Testis (tissue), 3 donors: Measurements from ENCODE around the gene CTIF. TPM values are rescaled to one million over a fixed set of nuclear protein-coding genes. Genes with fewer than 3 reads are reported as not detected.

ENCODE experiments used
- DNase-seq: peaks from one replicate; pipeline ENCODE4 v3.0.0-alpha.2; 2019
- H3K27ac ChIP-seq, 2 donors: fragments of 200-600 bp; sonication (generic); one replicate each; pipeline ENCODE4 v1.5.1; 2019
- H3K27me3 ChIP-seq: fragments of 200-600 bp; sonication (generic); one replicate; pipeline ENCODE4 v1.5.1; 2019
- H3K36me3 ChIP-seq: fragments of 200-600 bp; sonication (generic); one replicate; pipeline ENCODE4 v1.5.1; 2017; ENCODE audit warnings: low read depth; ENCODE audit errors: missing control alignments
- H3K4me1 ChIP-seq: fragments of 200-600 bp; sonication (generic); one replicate; pipeline ENCODE4 v1.5.1; 2019
- H3K4me3 ChIP-seq, 2 donors: fragments of 200-600 bp; sonication (generic); one replicate each; pipeline ENCODE4 v1.5.1; 2017 to 2019
- H3K9me3 ChIP-seq: fragments of 200-600 bp; sonication (generic); one replicate; pipeline ENCODE4 v1.5.1; 2017
- POLR2A ChIP-seq: fragments of 450-650 bp; IDR thresholded peaks from one replicate; pipeline ENCODE4 v1.6.1; 2017; ENCODE audit warnings: antibody characterized with exemption, mild to moderate bottlenecking, moderate library complexity
- WGBS, 2 donors: methylation state at CpG; one replicate each; pipeline ENCODE4 v1.1.5; 2018; 5-methylcytosine and 5-hydroxymethylcytosine counted together
- intact Hi-C: fragments of 100-400 bp; cut with DNase I; formaldehyde crosslinking; loops from one replicate; pipeline ENCODE4 v1.15.1; 2023; ENCODE audit warnings: low total_unique reads
- polyA plus RNA-seq: library from polyadenylated mRNA; stranded (reverse); fragments of 350-450 nt; fragmentation: Illumina TruSeq; extraction: RNeasy Lipid Tissue Mini Kit (QIAGEN cat#74804); gene quantifications from one replicate; pipeline ENCODE4 v1.2.3, GENCODE V29; 2014; ENCODE audit warnings: low read depth, low replicate concordance; ENCODE audit not compliant: insufficient read depth
- total RNA-seq, 2 donors: library from RNA; depleted of rRNA; stranded (reverse); fragments of >200 nt; gene quantifications; one replicate each; pipeline ENCODE4 v1.2.3, GENCODE V29; 2016
- TF ChIP-seq, protein P1 (sequence below), 3 experiments: fragments of 450-650 bp in 2 of 3; fragments of 200-600 bp in 1 of 3; sonication (generic) in 1 of 3; IDR thresholded peaks; one replicate each; pipeline ENCODE4 v1.5.1; 2016 to 2019; ENCODE audit warnings: antibody characterized with exemption in 3 of 3, mild to moderate bottlenecking in 2 of 3, moderate library complexity in 1 of 3

The CTIF gene
- total and polyA plus RNA-seq, 3 donors from 2014 or later = 33.8 to 41.5 (median 35.6) TPM

DNA sequence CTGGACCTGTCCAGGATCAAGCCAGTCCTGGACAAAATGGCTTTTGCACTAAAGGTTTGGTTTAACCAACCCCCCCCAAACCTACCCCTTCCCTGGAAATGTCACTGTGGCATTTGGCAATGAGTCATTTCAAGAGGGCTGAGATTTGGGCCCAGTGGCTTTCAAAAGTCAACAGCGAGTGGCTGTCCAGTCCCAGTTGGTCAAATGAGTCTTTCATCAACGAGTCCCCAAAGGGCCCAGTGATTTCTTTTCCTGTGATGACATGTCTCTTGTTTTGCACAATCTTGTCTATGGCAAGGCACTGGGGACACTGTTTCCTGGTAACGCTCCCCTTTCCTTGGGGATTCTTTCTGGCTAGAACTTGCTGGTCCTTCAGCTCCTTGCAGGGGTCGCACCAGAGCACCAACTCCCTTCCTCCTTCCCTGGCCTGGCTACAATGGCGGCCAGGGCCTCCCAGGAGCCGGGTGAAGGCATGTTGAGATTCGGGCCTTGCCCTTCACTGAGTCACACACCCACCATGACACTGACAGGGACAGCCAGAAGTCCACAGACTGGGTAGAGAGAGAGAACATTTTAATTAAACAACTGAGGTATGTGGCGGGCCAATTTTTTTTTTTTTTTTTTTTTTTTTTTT is 324.7 kb downstream of the CTIF start:
- Histone ChIP-seq H3K9me3 (no peaks in the 10 kb centered on the region), H3K4me1 (no peaks in the 10 kb centered on the region), H3K27ac (no peak overlapping the region), H3K4me3 (no peak overlapping the region), H3K36me3 (no peaks in the 10 kb centered on the region), H3K27me3 (no peaks in the 10 kb centered on the region)
- 91 to 97% methylated on average over 7 to 8 of the region's 8 CpGs for WGBS, 2 donors
- TF ChIP-seq, protein P1, sequence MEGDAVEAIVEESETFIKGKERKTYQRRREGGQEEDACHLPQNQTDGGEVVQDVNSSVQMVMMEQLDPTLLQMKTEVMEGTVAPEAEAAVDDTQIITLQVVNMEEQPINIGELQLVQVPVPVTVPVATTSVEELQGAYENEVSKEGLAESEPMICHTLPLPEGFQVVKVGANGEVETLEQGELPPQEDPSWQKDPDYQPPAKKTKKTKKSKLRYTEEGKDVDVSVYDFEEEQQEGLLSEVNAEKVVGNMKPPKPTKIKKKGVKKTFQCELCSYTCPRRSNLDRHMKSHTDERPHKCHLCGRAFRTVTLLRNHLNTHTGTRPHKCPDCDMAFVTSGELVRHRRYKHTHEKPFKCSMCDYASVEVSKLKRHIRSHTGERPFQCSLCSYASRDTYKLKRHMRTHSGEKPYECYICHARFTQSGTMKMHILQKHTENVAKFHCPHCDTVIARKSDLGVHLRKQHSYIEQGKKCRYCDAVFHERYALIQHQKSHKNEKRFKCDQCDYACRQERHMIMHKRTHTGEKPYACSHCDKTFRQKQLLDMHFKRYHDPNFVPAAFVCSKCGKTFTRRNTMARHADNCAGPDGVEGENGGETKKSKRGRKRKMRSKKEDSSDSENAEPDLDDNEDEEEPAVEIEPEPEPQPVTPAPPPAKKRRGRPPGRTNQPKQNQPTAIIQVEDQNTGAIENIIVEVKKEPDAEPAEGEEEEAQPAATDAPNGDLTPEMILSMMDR (IDR thresholded peaks at IDR 0.05) = no peak
- TF ChIP-seq POLR2A = no peak
- intact Hi-C loops = no loop called here
- DNase-seq = no peak

GRCh38 chr18:48864876-48865275 is 326.0 kb downstream of the CTIF start:
- intact Hi-C loops = no loop called here

GRCh38 chr18:48866028-48866733 is 327.4 kb downstream of the CTIF start:
- no peak overlapping the region for H3K27ac ChIP-seq
- no peaks in the 10 kb centered on the region for H3K27me3 ChIP-seq
- DNase-seq = no peak
- H3K4me1 ChIP-seq = no peaks in the 10 kb centered on the region
- no peaks in the 10 kb centered on the region for H3K36me3 ChIP-seq
- intact Hi-C loops = no loop called here
- no peak overlapping the region for H3K4me3 ChIP-seq
- no peaks in the 10 kb centered on the region for H3K9me3 ChIP-seq
- WGBS, 2 donors = 22 to 52% methylated on average over 7 of the region's 7 CpGs
- no peak for TF ChIP-seq POLR2A
- TF ChIP-seq, protein P1 (IDR thresholded peaks at IDR 0.05) = no peak

More at GRCh38 chr18:48864876-48865275, 326.0 kb downstream of the CTIF start:
- DNase-seq = no peak
- Histone ChIP-seq H3K9me3 (no peaks in the 10 kb centered on the region), H3K27ac (no peak overlapping the region), H3K27me3 (no peaks in the 10 kb centered on the region), H3K36me3 (no peaks in the 10 kb centered on the region), H3K4me3 (no peak overlapping the region), H3K4me1 (no peaks in the 10 kb centered on the region)
- TF ChIP-seq, protein P1 (IDR thresholded peaks at IDR 0.05) = no peak
- no peak for TF ChIP-seq POLR2A
- 95 to 96% methylated on average over 9 to 15 of the region's 15 CpGs for WGBS, 2 donors

GRCh38 chr18:48866856-48867255 is 328.0 kb downstream of the CTIF start:
- no peak for DNase-seq
- TF ChIP-seq POLR2A = no peak
- TF ChIP-seq, protein P1 (IDR thresholded peaks at IDR 0.05) = no peak
- Histone ChIP-seq H3K4me1 (no peaks in the 10 kb centered on the region), H3K27me3 (no peaks in the 10 kb centered on the region), H3K36me3 (no peaks in the 10 kb centered on the region), H3K9me3 (no peaks in the 10 kb centered on the region), H3K4me3 (no peak overlapping the region), H3K27ac (no peak overlapping the region)
- intact Hi-C loops = no loop called here
- WGBS, 2 donors = 80 to 100% methylated on average over 1 of the region's 1 CpG
